ENCODE data around the gene NRF1.
A peak's percentile ranks its signal among the peaks of the same experiment; 100 is the strongest.
"Not testable (repeated sequence)": the region's sequence is repeated elsewhere in the genome, so short reads cannot be mapped to it uniquely, and the experiment has no call there.

NRF1 gene

DNA sequence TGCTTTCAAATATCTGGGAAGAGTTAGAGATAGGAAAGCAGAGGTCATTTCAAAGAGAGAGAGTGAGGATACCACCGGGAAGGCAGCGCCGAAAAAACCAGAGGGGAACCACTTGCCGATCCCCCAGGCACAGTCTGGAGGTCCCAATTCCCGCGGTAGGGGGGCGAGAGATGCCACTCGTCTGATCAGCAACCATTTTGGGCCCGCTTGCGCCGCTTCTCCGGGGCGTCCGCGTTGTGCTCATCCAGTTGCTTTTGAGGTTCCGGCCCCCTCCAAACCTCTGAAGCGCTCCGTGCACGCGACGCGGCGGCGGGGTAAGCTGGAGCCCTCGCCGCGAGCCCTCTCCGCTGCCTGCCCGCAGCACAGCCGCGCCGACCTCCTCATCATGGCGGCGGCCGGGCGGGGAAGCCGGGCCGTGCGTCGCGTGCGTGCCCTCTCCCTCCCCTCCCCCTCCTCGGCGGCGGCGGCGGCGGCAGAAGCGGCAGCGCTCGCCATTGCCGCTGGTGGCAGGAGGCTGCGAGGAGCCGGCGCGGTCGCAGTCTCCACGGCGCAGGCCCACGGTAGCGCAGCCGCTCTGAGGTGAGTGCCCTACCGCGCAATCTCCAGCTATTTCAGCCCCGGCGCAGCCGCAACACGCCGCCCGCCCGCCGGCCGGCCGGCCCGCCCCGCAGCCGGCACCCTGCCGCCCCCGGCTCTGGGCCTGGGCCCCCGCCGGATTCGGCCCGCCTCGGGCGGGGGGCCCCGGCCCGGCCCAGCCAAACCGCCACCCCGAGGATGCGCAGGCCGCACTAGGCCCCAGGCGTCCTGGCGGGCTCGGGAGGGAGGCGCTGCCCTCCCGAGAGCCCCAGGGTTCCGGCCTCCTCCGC is at the start of gene NRF1:
TSS of gene NRF1 (plus strand) at position 475 of the 866 bp plus-strand sequence. CDS start 45,632 bp downstream, outside the sequence.
- DNase-seq (ENCODE audit: low read depth in 2 of 2): peak; percentile 89 to 92

GRCh38 chr7:129566323-129566722 is 45.2 kb upstream of the NRF1 start:
- DNase-seq (ENCODE audit: low read depth in 2 of 2): not testable (repeated sequence)

- no peak for DNase-seq (ENCODE audit: low read depth in 2 of 2)
These were observed 44.1 kb upstream of the NRF1 start for GRCh38 chr7:129567377-129567776.

DNA sequence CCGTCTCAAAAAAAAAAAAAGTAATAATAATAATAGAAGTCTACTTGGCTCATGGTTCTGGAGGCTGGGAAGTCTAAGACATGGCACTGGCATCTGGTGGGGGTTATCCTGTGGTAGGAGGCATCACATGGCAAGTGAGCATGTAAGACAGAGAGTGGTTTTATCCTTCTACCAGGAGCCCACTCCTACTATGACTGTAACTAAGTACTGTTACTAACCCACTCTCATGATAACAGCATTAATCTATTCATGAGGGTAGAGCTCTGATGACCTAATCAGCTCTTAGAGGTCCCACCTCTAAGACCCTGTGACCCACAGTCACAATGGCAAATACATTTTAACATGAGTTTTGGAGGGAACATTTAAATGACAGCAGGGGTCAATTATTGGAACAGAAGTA is 43.3 kb upstream of the NRF1 start:
- no peak for DNase-seq (ENCODE audit: low read depth in 2 of 2)

DNA sequence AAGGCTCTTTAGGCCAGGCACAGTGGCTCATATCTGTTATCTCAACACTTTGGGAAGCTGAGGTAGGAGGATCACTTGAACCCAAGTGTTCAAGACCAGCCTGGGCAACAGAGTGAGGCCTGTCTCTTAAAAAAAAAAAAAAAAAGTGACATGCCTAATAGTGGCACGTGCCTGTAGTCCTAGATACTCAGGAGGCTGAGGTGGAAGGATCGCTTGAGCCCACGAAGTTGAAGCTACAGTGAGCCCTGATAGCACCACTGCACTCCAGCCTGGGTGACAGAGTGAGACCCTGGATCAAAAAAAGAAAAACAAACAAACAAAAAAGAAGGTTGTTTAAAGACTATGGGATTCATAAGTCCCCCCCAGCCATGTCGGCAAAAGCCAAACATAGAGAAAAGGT is 42.2 kb upstream of the NRF1 start:
- no peak for DNase-seq (ENCODE audit: low read depth in 2 of 2)

GRCh38 chr7:129569811-129570215 is 41.7 kb upstream of the NRF1 start:
- no peak for DNase-seq (ENCODE audit: low read depth in 2 of 2)

DNA sequence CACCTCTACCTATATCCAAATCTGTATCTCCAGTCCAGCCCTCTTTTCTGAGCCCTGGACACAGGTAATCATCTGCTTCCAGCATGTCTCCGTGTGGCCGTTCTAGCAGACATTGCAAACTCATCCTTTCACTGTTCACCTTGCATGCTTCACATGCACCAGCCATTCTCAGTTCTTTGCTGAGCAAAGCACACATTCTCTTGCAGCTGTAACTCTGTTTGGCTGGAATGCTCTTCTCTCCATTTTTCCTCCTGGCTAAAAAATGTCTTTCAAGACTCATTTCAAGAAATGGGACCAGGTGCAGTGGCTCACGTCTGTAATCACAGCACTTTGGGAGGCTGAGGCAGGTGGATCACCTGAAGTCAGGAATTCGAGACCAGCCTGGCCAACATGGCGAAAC is 40.3 kb upstream of the NRF1 start:
- DNase-seq (ENCODE audit: low read depth in 2 of 2): no peak

DNA sequence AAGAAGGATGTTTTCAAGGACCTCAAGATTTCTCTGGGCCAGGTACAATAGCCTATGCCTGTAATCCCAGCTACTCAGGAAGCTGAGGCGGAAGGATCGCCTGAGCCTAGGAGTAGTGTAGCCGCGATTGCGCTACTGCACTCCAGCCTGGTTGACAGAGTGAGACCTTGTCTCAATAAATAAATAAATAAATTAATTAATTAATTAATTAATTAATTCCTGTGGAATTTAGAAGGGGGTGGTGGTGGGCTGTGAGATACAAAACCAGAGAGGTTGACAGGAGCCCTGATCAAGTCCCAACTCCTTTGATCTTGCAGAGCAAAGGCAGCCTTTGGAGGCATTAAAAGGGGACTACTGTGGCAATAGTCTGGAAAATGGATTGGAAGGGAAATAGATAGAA is 39.3 kb upstream of the NRF1 start:
- no peak for DNase-seq (ENCODE audit: low read depth in 2 of 2)

GRCh38 chr7:129574487-129574886 is 37.0 kb upstream of the NRF1 start:
- DNase-seq (ENCODE audit: low read depth in 2 of 2): no peak

DNA sequence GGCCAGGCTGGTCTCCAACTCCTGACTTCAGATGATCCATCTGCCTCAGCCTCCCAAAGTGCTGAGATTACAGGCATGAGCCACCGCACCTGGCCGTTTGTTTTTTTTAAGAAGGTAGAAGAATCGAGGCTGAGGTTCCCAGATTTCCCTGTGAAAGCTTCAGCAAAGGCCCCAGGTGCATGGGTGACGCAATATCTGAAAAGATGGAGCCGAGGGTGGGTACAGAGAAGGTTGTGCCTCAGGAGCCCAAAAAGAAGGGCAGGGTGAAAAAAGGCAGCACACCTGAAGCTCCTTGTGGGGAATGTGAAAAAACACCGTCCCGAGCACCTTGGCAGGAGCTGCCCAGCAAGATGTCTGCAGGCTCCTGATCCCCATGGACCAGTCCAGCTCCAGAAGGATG is 35.8 kb upstream of the NRF1 start:
- no peak for DNase-seq (ENCODE audit: low read depth in 2 of 2)

GRCh38 chr7:129576138-129576537 is 35.4 kb upstream of the NRF1 start:
- DNase-seq (ENCODE audit: low read depth in 2 of 2): no peak

DNA sequence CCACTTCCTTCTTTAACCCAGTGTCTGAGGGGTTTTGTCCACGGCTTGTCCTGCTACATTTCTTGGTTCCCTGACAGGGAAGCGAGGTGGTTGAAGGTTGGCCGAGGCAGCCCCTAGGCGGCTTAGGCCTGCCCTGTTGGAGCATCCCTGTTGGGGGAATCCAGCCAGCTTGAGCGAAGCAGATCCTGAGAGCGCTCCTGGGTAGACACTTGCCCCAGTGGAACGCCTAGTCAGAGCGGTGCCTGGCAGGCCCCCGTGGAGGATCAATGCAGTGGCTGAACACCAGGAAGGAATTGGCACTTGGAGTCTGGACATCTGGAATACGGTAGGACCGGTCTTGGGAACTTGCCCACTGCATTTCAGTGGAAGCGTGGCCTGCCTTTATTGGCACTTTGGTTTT is 32.7 kb upstream of the NRF1 start:
- no peak for DNase-seq (ENCODE audit: low read depth in 2 of 2)

DNA sequence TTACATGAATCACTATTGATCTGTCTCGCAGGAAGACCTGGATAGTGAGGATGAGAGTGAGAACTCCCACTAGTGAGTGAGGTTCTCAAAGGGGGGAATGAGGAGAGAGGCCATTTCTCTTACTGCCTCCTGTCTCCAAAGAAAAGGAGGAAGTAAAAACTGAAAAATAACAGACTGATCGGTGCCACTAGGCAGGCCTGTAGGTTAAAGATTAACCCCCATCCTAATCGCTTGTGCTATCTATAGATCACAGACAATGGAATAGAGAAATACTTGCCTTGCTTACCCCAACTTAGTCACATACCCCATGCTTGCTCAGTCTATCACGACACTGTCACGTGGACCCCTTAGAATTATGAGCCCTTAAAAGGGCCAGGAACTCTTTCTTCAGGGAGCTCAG is 25.3 kb upstream of the NRF1 start:
- not testable (repeated sequence) for DNase-seq (ENCODE audit: low read depth in 2 of 2)

DNA sequence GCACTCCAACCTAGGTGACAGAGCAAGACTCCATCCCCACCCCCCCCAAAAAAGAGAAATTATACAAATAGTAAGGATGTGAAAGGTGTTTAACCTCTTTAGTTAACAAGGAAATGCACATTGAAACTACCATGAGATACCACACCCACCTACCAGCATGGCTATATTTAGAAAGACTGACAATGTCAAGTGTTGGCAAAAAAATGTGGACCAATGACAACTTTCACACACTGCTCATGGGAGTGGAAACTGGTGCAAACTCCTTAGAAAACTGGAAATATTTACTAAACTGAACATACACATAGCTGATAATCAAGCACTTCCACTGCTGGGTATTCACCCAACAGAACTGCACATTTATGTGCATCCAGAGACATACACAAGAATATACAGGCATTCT is 23.3 kb upstream of the NRF1 start:
- no peak for DNase-seq (ENCODE audit: low read depth in 2 of 2)

GRCh38 chr7:129591868-129592267 is 19.7 kb upstream of the NRF1 start:
- no peak for DNase-seq (ENCODE audit: low read depth in 2 of 2)

- DNase-seq (ENCODE audit: low read depth in 2 of 2): not testable (repeated sequence)
These were observed 15.1 kb upstream of the NRF1 start for GRCh38 chr7:129596386-129596785.

DNA sequence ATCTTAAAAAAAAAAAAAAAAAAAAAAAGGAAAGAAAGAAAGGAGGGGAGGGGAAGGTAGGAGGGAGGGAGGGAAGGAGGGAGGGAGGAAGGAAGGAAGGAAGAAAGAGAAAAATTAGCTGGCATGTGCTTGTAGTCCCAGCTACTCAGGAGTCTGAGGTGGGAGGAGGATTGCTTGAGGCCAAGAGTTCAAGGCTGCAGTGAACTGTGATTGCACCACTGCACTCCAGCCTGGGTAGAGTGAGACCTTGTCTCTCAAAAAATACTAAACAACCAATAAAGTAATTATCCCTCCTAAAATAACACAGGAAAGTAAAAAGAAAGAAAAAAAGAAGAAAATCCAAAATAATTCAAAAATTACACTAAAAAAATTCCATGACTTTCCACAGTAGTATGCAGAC is 13.8 kb upstream of the NRF1 start:
- DNase-seq (ENCODE audit: low read depth in 2 of 2): no peak

- DNase-seq (ENCODE audit: low read depth in 2 of 2): no peak
These were observed 12.3 kb upstream of the NRF1 start for GRCh38 chr7:129599174-129599573.

GRCh38 chr7:129603594-129603993 is 7.9 kb upstream of the NRF1 start:
- DNase-seq (ENCODE audit: low read depth in 2 of 2): not testable (repeated sequence)

DNA sequence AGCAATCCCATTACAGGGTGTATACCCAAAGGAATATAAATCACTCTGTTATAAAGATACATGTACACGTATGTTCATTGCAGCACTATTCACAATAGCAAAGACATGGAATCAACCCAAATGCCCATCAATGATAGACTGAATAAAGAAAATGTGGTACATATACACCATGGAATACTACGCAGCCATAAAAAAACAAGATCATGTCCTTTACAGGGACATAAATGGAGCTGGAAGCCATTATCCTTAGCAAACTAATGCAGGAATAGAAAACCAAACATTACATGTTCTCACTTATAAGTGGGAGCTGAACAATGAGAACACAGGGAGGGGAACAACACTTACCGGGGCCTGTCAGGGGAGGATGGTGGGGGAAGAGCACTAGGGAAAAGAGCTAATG is 7.5 kb upstream of the NRF1 start:
- not testable (repeated sequence) for DNase-seq (ENCODE audit: low read depth in 2 of 2)

DNA sequence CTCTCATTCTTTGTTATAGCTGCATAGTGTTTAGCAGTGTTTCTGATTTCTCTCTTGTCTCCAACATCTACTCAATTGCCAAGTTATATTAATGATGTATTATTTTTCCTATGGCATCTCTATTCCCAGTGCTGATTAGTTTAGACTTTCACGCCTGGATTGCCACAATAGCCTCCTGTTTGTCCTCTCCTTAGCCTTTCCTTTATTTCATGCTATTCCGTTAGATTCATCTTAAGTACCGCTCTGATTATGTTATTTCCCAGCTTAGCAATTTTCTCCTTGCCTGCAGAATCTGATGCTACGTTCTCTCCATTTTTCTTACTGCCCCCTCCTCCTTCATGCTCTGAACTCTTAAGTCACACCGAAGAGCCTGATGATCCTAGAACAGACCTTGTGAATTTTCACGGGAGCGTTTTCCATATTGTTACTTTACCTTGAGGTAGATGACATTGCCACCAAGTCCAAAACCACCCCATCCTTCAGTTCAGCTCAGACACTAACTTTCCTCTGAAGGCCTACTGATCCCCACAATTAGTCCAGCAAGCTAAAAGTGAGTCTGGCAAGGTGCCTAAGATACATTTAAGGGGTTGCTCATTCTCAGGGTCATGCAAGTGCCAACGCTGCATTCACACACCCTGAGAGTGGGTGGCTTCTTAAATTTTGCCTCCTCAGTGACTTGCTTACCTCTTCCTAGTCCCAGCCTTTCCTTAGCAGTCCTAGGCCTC is 6.6 kb upstream of the NRF1 start:
- DNase-seq (ENCODE audit: low read depth in 2 of 2): no peak

DNA sequence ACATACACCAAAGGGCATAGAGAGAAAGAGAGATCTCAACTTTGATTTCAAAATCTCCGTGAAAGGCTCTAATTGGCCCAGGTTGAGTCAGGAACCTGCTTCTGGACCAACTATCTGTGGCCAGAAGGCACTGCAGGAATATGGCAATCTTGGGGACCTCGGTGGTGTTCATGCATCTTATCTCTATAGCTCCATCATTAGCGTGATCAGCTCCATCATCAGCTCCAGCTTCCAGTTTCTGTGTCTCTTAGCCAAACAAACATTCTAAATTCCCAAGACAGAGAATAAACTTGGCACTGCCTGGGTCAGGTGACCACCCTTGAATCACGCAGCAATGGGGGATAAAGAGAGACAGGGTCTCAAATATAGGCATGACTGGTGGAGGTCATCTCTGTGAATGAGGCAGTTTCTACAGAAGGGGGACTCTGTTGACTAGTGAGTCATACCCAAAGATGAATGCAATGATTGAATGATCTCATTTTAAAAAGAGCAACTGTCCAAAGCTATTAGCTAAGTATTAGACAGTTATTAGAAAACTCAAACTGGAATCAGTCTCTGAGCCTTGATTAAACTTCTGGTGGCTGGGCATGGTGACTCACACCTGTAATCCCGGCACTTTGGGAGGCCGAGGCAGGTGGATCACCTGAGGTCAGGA is 5.4 kb upstream of the NRF1 start:
- DNase-seq (ENCODE audit: low read depth in 2 of 2): no peak

DNA sequence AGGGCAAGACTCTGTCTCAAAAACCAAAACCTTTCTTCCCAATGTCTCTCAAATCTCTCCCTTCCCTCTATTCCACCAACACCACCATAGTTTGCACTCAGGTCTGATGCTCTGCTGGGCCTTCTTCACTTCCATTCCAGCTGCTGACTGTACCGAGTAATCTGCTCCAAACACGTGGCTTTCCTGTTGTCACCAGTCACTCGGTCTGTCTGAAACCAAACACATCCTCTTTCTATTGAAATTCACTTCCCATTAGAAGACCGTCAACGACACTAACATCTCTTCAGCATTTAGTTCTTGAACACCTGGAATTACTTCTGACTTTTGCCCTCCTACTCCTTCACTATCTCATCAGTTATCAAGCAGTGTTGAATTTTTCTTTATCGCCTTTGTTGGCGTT is 4.7 kb upstream of the NRF1 start:
- DNase-seq (ENCODE audit: low read depth in 2 of 2): no peak
